IPS-11a (cell line): ENCODE data around the gene WDR3.

Experiments
- H3K4me3 ChIP-seq: one replicate; pipeline ENCODE4 v1.5.1; 2013; ENCODE audit warnings: low read depth, low read length, control low read depth

The WDR3 gene

GRCh38 chr1:117942293-117942692, 12.8 kb downstream of the WDR3 start:
- H3K4me3 ChIP-seq = no peak overlapping the region

GRCh38 chr1:117952386-117952785, 22.8 kb downstream of the WDR3 start:
- H3K4me3 ChIP-seq = no peak overlapping the region

- no peak overlapping the region for H3K4me3 ChIP-seq
These were observed 29.8 kb downstream of the WDR3 start for GRCh38 chr1:117959364-117959763.

- H3K4me3 ChIP-seq = no peak overlapping the region
These were observed 34.9 kb downstream of the WDR3 start for GRCh38 chr1:117964290-117965038.

- no peak overlapping the region for H3K4me3 ChIP-seq
These were observed 37.9 kb downstream of the WDR3 start for GRCh38 chr1:117967477-117967876.

- H3K4me3 ChIP-seq = no peak overlapping the region
These were observed 38.3 kb downstream of the WDR3 start for GRCh38 chr1:117967881-117968280.

GRCh38 chr1:117970252-117970651, 40.7 kb downstream of the WDR3 start:
- no peak overlapping the region for H3K4me3 ChIP-seq

GRCh38 chr1:117971777-117972176, 42.2 kb downstream of the WDR3 start:
- no peak overlapping the region for H3K4me3 ChIP-seq

GRCh38 chr1:117976381-117976780, 46.8 kb downstream of the WDR3 start:
- H3K4me3 ChIP-seq = no peak overlapping the region

GRCh38 chr1:117981455-117982192, 52.1 kb downstream of the WDR3 start:
- H3K4me3 ChIP-seq = no peak overlapping the region

- H3K4me3 ChIP-seq = no peak overlapping the region
These were observed 55.7 kb downstream of the WDR3 start for GRCh38 chr1:117985239-117985638.

GRCh38 chr1:117985973-117986372, 56.4 kb downstream of the WDR3 start:
- no peak overlapping the region for H3K4me3 ChIP-seq

GRCh38 chr1:118004312-118004711, 74.8 kb downstream of the WDR3 start:
- no peak overlapping the region for H3K4me3 ChIP-seq

- no peak overlapping the region for H3K4me3 ChIP-seq
These were observed 77.9 kb downstream of the WDR3 start for GRCh38 chr1:118007391-118007790.

GRCh38 chr1:118008011-118008410, 78.5 kb downstream of the WDR3 start:
- H3K4me3 ChIP-seq = no peak overlapping the region

GRCh38 chr1:118012515-118013124, 83.1 kb downstream of the WDR3 start:
- no peak overlapping the region for H3K4me3 ChIP-seq

GRCh38 chr1:118013336-118013735, 83.8 kb downstream of the WDR3 start:
- H3K4me3 ChIP-seq = no peak overlapping the region

GRCh38 chr1:118013938-118014337, 84.4 kb downstream of the WDR3 start:
- H3K4me3 ChIP-seq = no peak overlapping the region
